Subcutaneous adipose tissue (tissue), 4 donors: ENCODE measurements around the gene PSMF1. TPM values are rescaled to one million over a fixed set of nuclear protein-coding genes. Genes with fewer than 3 reads are reported as not detected.

Experiments
- total RNA-seq, 4 donors: library from RNA; depleted of rRNA; stranded (reverse); fragments of >200 nt; gene quantifications; one replicate each; pipeline ENCODE4 v1.1.0, GENCODE V29; 2016
- TF ChIP-seq, protein P1 (sequence below): fragments of 450-650 bp; IDR thresholded peaks from one replicate; pipeline ENCODE4 v1.5.1; 2016; ENCODE audit warnings: low read depth, mild to moderate bottlenecking, control low read depth, antibody characterized with exemption, moderate library complexity

The PSMF1 gene
- total RNA-seq, 4 donors from 2014 or later, result 48.0 to 102 (median 57.8) TPM

DNA sequence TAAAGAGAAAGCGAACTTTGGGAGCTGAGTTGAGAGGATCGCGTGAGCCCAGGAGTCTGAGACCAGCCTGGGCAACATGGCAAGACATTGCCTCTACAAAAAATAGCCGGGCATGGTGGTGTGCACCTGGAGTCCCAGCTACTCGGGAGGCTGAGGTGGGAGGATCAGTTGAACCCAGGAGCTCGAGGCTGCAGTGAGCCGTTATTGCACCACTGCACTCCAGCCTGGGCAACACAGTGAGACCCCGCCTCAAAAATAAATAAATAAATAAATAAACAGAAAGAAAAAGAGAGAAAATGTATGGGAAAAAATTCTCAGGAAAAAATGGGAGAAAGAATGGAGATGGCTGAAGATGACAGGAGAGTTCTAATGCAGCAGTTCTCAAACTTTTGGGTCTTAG, 87.4 kb downstream of the PSMF1 start:
- TF ChIP-seq, protein P1, sequence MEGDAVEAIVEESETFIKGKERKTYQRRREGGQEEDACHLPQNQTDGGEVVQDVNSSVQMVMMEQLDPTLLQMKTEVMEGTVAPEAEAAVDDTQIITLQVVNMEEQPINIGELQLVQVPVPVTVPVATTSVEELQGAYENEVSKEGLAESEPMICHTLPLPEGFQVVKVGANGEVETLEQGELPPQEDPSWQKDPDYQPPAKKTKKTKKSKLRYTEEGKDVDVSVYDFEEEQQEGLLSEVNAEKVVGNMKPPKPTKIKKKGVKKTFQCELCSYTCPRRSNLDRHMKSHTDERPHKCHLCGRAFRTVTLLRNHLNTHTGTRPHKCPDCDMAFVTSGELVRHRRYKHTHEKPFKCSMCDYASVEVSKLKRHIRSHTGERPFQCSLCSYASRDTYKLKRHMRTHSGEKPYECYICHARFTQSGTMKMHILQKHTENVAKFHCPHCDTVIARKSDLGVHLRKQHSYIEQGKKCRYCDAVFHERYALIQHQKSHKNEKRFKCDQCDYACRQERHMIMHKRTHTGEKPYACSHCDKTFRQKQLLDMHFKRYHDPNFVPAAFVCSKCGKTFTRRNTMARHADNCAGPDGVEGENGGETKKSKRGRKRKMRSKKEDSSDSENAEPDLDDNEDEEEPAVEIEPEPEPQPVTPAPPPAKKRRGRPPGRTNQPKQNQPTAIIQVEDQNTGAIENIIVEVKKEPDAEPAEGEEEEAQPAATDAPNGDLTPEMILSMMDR, result no peak

DNA sequence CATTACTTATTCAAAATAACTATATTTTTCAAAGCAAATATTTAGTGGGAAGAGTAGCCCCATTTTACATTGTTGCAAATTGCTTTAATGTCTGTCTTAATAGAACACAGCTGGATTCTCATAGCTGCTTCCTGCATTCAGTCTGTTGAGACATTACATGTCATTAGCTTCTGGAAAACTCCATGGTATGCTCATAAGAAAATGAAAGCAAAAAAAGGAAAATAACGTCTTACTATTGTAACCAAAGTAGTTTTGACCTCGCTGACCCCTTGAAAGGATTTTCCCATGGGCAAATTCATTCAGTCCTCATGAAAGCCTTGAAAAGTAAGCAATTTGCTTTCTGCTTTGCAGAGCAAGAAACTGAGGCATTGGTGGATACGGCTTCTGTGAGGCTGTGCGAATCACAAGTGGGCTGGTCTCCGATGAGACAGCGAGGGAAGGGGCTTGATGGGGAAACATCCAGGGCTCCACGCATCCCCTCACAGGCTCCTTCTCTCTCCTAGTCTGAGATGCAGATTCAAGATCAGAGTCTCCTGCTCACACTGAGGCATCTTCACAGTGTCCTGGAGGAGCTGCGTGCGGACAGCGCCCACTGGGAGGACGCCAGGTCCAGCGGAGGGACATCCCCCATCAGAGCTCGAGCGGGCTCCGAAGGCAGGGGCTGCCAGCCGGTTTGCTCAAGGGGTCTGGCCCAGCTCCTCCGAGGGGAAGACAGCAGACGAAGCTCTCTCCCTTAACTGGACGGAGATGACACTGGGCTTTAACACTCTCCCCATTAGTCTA, 88.2 kb downstream of the PSMF1 start:
- TF ChIP-seq, protein P1, result no peak

DNA sequence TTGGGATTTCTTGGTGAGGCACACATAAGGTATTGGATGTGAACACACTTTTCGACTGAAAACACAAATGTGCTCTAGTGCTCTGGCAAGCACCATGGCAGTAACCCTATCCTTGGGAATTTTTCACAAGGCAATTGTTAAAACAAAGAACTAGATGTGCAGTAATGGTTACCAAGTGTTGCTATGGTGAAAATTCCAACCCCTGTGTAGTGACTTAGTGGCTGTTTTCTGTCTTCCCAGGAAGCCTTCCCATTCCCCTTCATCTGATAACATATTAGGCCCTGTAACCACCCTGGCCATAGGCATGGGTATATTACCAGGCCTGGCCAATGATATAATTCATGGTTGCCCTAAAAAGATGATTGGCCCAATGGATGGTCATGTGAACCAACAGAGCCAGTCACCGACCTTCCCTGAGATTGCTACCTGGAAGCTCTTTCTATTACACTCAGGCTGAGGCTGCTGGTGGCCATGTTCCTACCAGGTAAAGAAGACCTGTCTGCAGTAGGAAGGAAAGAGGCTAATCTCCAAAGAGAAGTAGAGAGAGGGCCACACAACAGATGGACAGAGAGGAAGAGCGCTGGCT, 89.0 kb downstream of the PSMF1 start:
- TF ChIP-seq, protein P1, result no peak

DNA sequence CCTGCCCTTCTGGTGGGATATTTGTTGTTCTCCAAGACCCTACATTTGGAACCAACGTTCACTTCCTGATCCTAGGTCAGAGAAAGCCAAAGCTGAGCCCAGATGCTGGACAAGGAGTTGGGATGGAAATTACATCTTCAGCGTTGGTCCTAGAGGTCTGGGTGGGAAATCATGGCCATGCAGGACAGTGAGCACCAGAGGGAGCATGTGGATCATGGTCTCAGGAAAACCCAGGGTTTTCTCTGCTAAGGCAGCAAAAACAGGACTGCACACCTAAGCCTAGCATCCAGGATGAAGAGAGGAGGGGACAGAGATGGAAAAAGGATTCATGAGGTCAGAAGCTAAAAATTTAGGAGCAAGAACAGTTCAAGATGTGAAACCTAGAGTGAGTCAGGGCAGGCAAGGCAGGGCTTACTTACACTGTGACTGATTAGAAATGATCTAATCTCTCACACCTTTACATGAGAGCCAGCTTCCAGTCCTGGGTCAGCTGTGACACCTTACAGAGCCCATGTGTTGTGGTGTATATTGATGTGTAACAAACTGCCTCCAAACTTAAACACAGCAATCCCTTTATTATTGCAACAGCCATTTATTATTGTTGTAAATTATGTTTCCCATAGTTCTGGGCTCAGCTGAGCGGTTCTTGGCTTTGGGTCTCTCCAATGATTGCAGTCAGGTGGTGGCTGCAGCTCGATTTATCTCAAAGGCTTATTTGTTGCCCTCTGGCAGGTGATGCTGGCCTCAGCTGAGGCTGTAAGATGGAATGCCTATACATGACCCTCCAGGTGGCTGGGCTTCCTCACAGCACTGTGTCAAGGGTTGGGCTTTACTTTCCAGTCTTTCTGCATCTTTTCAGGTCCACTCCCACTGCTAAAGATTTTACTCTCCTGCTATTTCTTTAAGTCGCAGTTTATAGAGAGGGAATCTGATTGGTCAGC, 91.3 kb downstream of the PSMF1 start:
- TF ChIP-seq, protein P1, result no peak

DNA sequence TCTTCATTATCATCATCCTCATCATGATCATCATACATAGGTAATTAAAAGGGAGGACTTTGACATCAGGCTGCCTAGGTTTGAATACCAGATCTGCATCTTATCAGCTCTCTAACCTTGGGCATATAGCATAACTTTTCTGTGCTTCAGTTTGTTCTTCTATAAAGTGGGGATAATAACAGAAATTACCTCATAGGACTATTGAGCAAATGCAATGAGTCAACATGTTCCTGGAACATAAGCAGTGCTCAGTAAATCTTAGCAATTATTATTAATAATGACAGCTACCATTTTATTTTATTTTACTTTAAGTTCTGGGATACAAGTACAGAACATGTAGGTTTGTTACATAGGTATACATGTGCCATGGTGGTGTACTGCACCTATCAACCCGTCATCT, 92.1 kb downstream of the PSMF1 start:
- TF ChIP-seq, protein P1, result no peak

DNA sequence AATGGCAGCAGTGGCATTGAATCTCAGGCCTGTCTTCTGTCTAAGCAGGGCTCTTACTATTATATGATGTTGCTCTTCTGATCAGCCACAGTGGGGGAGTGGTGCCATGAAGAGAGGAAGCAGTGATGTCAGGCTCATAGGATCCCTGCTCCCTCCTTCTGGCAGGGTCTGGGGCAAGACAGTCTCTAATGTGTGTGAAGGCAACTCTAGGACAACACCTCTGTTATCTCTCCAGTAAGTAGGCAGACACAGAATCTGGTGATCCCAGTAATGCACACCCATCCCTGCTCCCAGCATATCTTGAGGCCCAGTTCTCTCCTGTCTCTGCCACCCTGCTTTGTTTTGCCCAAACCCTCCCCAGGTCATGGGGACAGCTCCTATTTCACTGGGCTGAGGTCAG, 93.6 kb downstream of the PSMF1 start:
- TF ChIP-seq, protein P1, result no peak
